HUDEP-2 (cell line): ENCODE measurements around the gene CA9.

Source experiments
- DNase-seq, 76 experiments: peaks; one replicate each; lab custom pipeline; 2025; ENCODE audit not compliant: unreplicated experiment in 76 of 76; lab: John Stamatoyannopoulos, UW

Gene CA9

GRCh38 chr9:35651956-35652828, 21.5 kb upstream of the CA9 start:
- DNase-seq = peak in 2 of 76 experiments; percentile 2

DNA sequence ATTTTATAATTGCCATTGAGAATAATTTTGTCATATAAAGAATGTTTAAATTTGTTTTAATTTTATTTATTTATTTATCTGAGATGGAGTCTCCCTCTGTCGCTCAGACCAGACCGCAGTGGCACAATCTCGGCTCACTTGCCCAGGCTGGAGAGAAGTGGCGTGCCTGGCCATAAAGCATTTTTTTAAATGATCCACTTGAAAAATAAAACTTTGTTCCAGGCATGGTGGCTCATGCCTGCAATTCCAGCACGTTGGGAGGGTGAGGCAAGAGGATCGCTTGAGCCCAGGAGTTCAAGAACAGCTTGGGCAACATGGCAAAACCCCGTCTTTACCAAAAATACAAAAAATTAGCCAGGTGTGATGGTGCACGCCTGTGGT, 20.9 kb upstream of the CA9 start:
- no peak for DNase-seq

DNA sequence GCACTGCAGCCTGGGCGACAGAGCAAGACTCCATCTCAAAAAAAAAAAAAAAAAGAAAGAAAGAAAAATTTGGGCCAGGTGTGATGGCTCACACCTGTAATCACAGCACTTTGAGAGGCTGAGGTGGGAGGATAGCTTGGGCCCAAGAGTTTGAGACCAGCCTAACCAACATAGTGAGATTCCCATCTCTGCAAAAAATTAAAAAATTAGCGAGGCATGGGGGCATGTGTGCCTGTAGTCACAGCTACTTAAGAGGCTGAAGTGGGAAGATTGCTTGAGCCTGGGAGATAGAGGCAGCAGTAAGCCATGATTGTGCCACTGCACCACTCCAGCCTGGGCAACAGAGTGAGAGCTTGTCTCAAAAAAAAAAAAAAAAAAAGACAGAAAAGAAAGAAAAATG, 20.1 kb upstream of the CA9 start:
- no peak for DNase-seq

DNA sequence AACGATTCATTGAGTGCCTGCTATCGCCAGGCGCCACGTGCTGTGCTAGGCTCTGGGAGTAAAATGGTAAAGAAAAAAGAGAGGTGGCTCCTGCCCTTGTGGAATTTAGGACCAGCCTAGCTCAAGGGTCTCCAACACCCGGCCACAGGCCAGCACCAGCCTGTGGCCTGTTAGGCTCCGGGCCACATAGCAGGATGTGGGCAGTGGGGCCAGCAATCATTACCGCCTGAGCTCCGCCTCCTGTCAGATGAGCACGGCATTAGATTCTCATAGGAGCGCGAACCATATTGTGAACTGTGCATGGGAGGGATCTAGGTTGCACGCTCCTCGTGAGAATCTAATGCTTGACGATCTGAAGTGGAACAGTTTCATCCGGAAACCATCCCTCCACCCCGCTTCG, 17.4 kb upstream of the CA9 start:
- DNase-seq = no peak

DNA sequence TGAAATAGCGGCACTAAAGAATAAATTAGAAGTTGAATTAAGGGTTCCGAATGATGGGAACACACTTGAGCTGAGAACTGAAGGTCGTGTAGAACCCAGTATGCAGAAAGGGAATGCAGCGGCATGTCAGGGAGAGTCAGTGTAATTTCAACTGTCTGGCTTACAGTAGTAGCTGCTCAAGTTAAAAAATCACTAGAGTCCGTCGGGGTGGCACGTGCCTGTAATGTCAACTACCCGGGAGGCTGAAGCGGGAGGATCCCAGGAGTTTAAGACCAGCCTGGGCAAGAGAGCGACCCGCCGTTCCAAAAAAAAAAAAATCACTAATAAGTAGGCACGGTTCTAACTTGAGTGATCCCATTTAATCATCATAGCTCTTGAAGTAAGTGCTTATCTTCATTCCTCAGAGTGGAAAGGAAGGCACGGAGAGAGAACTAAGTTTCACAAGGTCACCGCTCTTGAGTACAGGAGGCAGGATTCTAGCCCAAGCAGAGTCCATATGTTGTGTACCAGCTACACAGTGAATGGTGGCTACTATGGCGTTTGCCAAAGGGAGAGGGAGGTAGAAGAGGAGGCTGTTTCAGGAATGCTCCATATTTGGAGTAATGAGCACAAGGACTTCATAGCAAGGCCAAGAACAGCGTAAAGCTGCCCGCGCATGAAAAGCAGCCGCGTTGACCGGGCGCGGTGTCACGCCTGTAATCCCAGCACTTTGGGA, 16.7 kb upstream of the CA9 start:
- no peak for DNase-seq

- peak in 74 of 76 experiments; percentile 65 to 98 (median 95) for DNase-seq
Measured at GRCh38 chr9:35657546-35658136, 16.1 kb upstream of the CA9 start, which contains the start of gene RMRP. RMRP (minus strand) TSS chr9:35658019.

DNA sequence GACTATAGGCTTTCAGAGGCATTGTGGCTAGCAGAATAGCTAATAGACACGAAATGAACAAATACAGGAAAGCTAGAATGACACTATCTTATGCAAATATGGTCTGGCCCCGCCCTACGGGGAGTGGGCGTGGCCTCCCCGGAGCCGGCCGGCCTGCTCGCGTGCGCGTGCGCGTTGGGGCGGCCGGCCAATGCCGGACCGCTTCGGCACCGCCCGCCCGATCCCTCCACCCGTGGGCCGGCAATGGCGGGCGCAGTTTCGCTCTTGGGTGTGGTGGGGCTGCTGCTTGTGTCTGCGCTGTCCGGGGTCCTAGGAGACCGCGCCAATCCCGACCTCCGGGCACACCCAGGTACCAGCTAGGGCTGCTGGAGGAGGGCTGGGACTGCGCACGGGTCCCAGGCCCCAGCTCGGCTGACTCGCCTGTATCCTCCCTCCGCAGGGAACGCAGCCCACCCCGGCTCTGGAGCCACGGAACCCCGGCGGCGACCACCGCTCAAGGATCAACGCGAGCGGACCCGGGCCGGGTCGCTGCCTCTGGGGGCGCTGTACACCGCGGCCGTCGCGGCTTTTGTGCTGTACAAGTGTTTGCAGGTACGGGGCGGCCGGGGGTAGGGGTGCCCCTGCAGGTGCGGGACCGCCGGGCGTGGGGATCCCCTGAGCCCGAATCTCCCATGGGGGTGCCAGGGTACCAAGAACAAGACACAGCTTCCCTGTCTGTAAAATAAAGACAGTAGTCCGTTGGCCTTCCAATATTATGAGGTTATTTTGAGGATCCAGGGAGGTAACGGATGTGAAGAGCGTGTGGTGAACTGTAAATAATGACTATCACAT, 15.4 kb upstream of the CA9 start, which contains the start of gene CCDC107:
Gene CCDC107, plus strand, starts transcription at position 156 of the 831 bp plus-strand sequence. Its CDS starts 88 bp downstream, at position 244.
- DNase-seq = peak in 69 of 76 experiments; percentile 6 to 86 (median 71)

DNA sequence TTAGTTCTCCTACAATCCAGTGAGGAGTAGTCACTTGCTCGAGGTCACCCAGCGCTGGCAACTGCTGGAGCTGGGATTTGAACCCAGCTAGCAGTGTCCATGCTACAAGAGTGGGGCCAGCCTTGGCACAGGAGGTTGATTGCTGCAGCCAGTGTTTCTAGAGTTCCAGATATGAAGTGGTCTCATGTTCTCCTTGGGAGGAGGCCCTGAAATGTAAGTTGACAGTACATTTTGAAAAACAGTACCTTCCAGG, 14.8 kb upstream of the CA9 start:
- peak in 41 of 76 experiments; percentile 4 to 55 (median 25) for DNase-seq

DNA sequence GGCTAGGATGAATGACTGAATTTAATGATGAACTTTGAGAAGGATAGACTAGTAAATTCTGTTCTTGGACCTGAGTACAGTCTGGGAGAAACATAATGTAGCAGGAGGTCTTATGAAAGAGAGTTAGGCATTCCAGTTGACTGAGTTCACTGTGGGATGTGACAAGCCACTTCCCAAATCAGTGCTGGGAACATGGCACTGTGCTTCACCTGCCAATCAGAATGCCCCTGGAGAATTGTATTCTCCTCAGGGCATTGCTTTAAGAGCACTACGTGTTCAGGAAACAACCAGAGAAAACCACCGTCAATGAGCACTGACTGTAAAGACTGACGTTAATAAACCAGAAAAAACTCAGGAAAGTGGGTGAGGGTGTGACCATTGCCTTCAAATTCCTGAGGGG, 14.4 kb upstream of the CA9 start:
- DNase-seq = no peak

- no peak for DNase-seq
Measured at GRCh38 chr9:35660966-35661415, 12.7 kb upstream of the CA9 start.

GRCh38 chr9:35661756-35662350, 11.9 kb upstream of the CA9 start:
- no peak for DNase-seq

- no peak for DNase-seq
Measured at GRCh38 chr9:35662437-35662836, 11.3 kb upstream of the CA9 start.

GRCh38 chr9:35664531-35665470, 8.9 kb upstream of the CA9 start, which contains the start of gene ARHGEF39:
ARHGEF39 (minus strand) TSS chr9:35665195; CDS start chr9:35665169, 26 bp downstream.
- peak in 71 of 76 experiments; percentile 16 to 83 (median 67) for DNase-seq

GRCh38 chr9:35665471-35665818, 8.3 kb upstream of the CA9 start:
- DNase-seq = no peak

- no peak for DNase-seq
Measured at GRCh38 chr9:35666045-35666444, 7.7 kb upstream of the CA9 start.

- no peak for DNase-seq
Measured at GRCh38 chr9:35666549-35666948, 7.2 kb upstream of the CA9 start.

DNA sequence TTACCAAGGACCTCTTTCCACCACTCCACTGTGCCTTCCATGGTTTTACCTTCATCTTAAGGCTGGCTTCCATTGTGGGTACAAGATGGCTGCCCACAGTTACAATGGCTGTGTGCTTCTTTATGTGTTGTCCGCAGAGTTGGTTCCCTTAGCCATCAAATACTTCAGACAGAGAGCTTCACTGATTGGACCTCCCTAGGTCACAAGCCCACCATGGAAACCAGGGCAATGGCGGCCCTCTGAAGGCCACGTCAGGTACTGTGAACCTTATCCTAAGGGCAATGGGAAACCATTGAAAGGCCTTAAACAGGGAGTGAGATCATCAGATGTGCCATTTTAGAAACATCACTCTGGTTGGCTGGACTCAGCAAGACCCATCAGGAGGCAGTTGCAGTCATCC, 5.8 kb upstream of the CA9 start:
- peak in 1 of 76 experiments; percentile 3 for DNase-seq

GRCh38 chr9:35669331-35670145, 4.2 kb upstream of the CA9 start:
- DNase-seq = no peak
